HUES64 (cell line): ENCODE measurements around the gene SMIM22.

Experiments used
- H3K27ac ChIP-seq: 2 replicates; pipeline ENCODE4 v1.7.0; 2013; ENCODE audit warnings: low read depth, low read length, inconsistent platforms
- H3K27me3 ChIP-seq: 2 replicates; pipeline ENCODE4 v1.6.1; 2013; ENCODE audit warnings: mild to moderate bottlenecking, low read length; ENCODE audit not compliant: insufficient read depth
- H3K36me3 ChIP-seq: 2 replicates; pipeline ENCODE4 v1.6.1; 2013; ENCODE audit warnings: mild to moderate bottlenecking, low read length; ENCODE audit not compliant: insufficient read depth
- H3K4me1 ChIP-seq: 2 replicates; pipeline ENCODE4 v1.6.1; 2013; ENCODE audit warnings: mild to moderate bottlenecking, low read length, moderate library complexity; ENCODE audit not compliant: insufficient read depth
- H3K4me3 ChIP-seq: 2 replicates; pipeline ENCODE4 v1.5.1; 2013; ENCODE audit warnings: mild to moderate bottlenecking, low read length, moderate library complexity
- H3K9ac ChIP-seq: 2 replicates; pipeline ENCODE4 v1.6.1; 2013; ENCODE audit warnings: mild to moderate bottlenecking, low read depth, low read length
- H3K9me3 ChIP-seq: 2 replicates; pipeline ENCODE4 v1.6.1; 2013; ENCODE audit warnings: low read depth, low read length; ENCODE audit not compliant: insufficient read depth
- WGBS: fragments of 150-250, 120-280 bp; methylation state at CpG from one replicate; pipeline ENCODE4 v1.1.7; 2013; ENCODE audit warnings: missing lambda C conversion rate; 5-methylcytosine and 5-hydroxymethylcytosine counted together

SMIM22 gene

DNA sequence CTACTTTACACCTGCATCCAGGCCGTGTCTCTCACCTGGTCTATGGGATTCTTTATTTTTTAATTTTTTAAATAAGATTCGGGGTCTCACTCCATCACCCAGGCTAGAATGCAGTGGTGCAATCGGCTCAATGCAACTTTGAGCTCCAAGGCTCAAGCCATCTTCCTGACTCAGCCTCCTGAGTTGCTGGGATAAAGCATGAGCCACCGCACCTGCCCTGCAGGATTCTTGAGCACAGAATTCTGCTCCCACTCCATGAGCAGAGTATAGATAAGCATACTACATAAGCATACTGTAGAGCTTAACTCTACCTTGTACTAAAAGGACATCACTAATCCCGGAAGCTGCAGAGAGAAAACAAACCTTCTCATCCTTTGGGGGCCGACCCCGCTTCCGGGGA is 36.4 kb downstream of the SMIM22 start:
- no peak overlapping the region for H3K9ac ChIP-seq
- H3K4me1 ChIP-seq, result no peaks in the 10 kb centered on the region
- H3K9me3 ChIP-seq, result no peaks in the 10 kb centered on the region
- peaks cover 89% of the 10 kb centered on the region for H3K36me3 ChIP-seq
- H3K4me3 ChIP-seq, result no peak overlapping the region
- 98% methylated on average over 8 of the region's 8 CpGs for WGBS
- no peak overlapping the region for H3K27ac ChIP-seq
- H3K27me3 ChIP-seq, result no peaks in the 10 kb centered on the region

DNA sequence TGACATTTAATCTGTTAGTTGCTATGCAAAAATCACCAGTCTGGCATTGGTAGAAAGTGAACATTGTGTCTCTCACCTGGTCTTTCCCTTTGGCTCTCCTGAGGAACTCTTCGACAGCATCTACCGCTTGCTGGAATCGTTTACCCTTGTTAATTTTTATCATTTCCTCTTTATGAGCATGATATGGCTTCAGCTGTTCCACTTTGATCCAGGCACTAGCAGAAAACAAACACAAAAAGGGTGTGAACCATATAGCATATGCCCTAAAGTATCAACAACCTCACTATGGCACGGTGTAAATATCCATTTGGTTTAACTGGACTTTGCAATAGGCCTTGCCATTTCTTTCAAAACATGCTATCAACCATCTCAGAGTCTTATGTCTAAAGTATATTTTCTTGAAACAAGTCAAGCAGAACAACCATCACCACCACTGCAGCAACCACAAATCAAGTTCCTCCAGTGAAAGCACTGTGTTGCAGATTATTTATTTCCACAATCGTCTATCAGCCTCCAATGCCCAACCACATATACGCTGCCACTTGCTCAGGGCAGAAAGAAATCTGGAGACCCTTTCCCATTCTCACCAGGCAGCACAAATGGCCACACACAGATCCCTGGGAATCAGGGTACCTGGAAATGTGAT is 37.7 kb downstream of the SMIM22 start:
- H3K9ac ChIP-seq, result no peak overlapping the region
- no peaks in the 10 kb centered on the region for H3K9me3 ChIP-seq
- H3K27ac ChIP-seq, result no peak overlapping the region
- peaks cover 89% of the 10 kb centered on the region for H3K36me3 ChIP-seq
- H3K27me3 ChIP-seq, result no peaks in the 10 kb centered on the region
- 98% methylated on average over 6 of the region's 6 CpGs for WGBS
- no peaks in the 10 kb centered on the region for H3K4me1 ChIP-seq
- no peak overlapping the region for H3K4me3 ChIP-seq

DNA sequence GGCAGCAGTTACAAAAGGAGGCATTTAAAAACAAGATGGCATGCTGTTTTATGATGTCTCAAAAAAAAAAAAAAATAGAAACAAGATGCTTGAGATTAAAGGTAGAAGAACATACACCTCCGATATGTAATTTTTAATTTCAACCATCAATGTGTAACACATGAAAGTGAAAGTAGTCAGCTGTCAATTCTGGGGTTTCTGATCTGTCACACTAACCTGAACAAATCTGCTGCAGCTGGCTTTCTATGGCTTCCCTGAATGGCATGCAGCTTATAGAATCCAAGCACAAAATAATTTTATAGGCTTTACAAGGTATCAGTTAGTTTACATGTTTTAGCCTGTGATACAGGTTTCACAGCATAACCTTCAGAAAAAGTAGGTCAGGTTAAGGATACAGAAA is 38.4 kb downstream of the SMIM22 start:
- Histone ChIP-seq H3K9ac (no peak overlapping the region), H3K4me1 (no peaks in the 10 kb centered on the region), H3K4me3 (no peak overlapping the region), H3K27me3 (no peaks in the 10 kb centered on the region), H3K27ac (no peak overlapping the region), H3K36me3 (peaks cover 91% of the 10 kb centered on the region), H3K9me3 (no peaks in the 10 kb centered on the region)
- 100% methylated on average over 1 of the region's 1 CpG for WGBS

DNA sequence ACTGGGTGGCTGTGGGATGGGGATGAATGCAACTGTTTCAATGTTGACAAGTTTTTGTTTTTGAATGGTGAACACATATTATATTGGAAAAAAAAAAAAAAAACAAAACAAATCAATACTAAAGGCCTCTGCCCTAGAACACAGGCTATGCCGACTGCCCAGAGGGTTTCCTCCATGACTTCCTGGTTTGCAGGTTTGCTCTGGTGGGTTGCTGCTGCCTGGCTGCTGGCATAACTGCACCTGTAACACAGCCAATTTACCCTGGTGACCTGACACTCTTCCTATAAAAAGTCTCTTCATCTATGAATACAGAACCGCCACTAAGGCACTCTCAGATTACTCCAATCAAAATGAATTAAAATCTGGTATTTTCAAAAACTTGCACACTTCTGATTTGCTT is 41.6 kb downstream of the SMIM22 start:
- Histone ChIP-seq H3K4me3 (no peak overlapping the region), H3K9me3 (no peaks in the 10 kb centered on the region), H3K27ac (no peak overlapping the region), H3K9ac (no peak overlapping the region), H3K36me3 (peaks cover 91% of the 10 kb centered on the region), H3K27me3 (no peaks in the 10 kb centered on the region), H3K4me1 (no peaks in the 10 kb centered on the region)
- WGBS, result 97% methylated on average over 2 of the region's 2 CpGs

DNA sequence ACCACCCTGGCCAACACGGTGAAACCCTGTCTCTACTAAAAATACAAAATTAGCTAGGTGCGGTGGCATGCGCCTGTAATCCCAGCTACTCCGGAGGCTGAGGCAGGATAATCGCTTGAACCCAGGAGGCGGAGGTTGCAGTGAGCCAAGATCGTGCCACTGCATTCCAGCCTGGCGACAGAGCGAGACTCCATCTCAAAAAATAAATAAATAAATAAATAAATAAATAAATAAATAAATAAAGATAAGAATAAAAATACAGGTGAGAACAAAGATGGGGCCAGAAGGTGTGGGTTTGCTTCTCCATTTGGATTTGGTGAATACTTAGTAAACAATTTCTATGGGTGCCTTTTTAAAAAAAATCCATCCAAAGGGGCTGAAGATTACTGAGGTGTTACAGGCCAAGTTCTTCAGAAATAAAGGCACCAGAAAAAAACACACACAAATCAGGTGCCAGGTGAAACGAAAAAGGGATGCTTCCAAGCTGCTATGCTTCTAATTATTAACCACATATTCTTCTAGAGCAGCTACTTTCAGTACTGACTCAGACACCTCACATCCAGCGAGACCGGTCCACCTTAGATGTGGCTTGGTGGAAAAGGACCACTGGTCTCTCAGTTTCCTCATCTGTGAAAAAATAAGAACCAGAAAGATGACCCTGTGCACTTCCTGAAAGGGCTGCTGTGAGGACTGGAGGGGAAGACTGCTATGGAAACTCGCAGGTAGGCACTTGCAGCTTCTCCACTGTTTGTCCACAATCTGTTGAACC is 42.7 kb downstream of the SMIM22 start:
- H3K36me3 ChIP-seq, result peaks cover 91% of the 10 kb centered on the region
- no peaks in the 10 kb centered on the region for H3K9me3 ChIP-seq
- no peak overlapping the region for H3K9ac ChIP-seq
- WGBS, result 92% methylated on average over 11 of the region's 13 CpGs
- no peak overlapping the region for H3K27ac ChIP-seq
- no peaks in the 10 kb centered on the region for H3K4me1 ChIP-seq
- H3K27me3 ChIP-seq, result no peaks in the 10 kb centered on the region
- H3K4me3 ChIP-seq, result no peak overlapping the region

DNA sequence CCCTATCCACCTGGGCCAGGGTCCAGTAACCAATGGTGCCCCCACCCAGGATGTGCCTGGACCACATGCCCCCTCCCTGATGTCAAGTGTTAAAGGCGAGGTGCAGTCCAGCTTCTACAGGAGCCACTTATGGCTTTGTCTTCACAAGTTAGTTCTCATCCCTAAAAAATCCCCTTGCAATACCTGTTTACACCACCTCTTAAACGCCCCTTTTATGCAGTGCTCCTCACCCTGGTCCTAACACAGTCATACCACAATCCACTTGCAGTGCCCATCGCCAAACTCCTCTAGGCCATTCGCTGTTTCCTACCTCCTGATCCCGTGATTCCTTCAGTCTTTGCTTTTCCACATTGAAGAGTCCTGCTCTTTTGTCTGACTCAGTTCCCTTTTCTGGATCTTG is 44.8 kb downstream of the SMIM22 start:
- WGBS, result 95% methylated on average over 5 of the region's 5 CpGs
- Histone ChIP-seq H3K9ac (no peak overlapping the region), H3K27me3 (no peaks in the 10 kb centered on the region), H3K9me3 (no peaks in the 10 kb centered on the region), H3K4me1 (no peaks in the 10 kb centered on the region), H3K27ac (no peak overlapping the region), H3K4me3 (no peak overlapping the region), H3K36me3 (peaks cover 92% of the 10 kb centered on the region)

DNA sequence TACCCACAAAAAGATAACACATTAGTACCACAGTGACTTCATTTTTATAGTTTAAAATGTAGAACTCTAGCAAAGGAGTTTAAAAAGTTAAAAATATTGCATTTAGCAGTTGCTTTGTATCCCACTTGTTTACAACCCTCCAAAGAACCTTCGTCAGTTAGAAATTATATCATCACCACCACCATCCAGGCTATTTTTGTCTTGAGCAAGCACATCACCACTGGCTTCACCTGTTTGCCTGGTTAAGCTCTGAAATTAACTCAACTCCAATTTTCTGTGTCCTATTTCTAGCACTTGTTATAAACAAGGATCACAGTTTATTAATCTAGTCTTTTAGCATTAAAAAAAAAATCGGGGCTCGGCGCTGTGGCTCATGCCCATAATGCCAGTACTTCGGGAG is 45.8 kb downstream of the SMIM22 start:
- WGBS, result 77% methylated on average over 5 of the region's 5 CpGs
- H3K36me3 ChIP-seq, result peaks cover 92% of the 10 kb centered on the region

More for the DNA sequence above, 45.8 kb downstream of the SMIM22 start:
- Histone ChIP-seq H3K27ac (no peak overlapping the region), H3K4me3 (no peak overlapping the region), H3K27me3 (no peaks in the 10 kb centered on the region), H3K4me1 (peaks cover 5% of the 10 kb centered on the region; the same call in 1 of the 2 replicates), H3K9ac (no peak overlapping the region), H3K9me3 (no peaks in the 10 kb centered on the region)
